Measurements from ENCODE around the gene SUPT3H.

Gene SUPT3H

GRCh38 chr6:44859901-44860410 lies 517.8 kb downstream of the SUPT3H start:
- no peak overlapping the region for H3K4me3 ChIP-seq (ENCODE audit: low read depth, low read length)
- no peak for DNase-seq (ENCODE audit: low read depth)
- no peak for TF ChIP-seq MYC (IDR thresholded peaks at IDR 0.05; ENCODE audit: low read depth, low read length)

DNA sequence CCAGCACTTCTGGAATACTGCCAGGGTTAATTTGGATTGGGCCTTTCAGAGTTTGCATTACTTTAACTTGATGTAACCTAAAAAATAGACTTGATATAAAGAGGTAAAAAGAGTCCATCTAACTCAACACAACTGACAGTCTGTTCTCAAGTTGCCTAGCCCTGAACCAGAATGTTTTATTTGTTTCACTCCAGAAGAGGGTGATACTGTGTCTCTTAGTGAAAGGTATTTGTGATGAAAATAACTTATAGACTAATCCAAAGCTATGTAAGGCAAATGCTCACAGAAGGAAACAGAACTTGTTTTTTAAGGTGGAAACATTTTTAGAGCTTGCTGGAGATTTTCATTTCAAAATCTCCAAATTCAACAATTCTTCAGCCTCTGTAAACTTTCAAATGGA lies 518.7 kb downstream of the SUPT3H start:
- no peak for TF ChIP-seq POLR2A (IDR thresholded peaks at IDR 0.05; ENCODE audit: extremely low read depth, insufficient read length)
- TF ChIP-seq, protein P1, sequence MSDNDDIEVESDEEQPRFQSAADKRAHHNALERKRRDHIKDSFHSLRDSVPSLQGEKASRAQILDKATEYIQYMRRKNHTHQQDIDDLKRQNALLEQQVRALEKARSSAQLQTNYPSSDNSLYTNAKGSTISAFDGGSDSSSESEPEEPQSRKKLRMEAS (IDR thresholded peaks at IDR 0.05; ENCODE audit: low read depth, low read length): no peak
- no peak for TF ChIP-seq CTCF (IDR thresholded peaks at IDR 0.05; ENCODE audit: low read depth, low read length)
- H3K4me3 ChIP-seq (ENCODE audit: low read depth, low read length): no peak overlapping the region
- DNase-seq (ENCODE audit: low read depth): no peak

GRCh38 chr6:44856479-44856878 lies 521.3 kb downstream of the SUPT3H start:
- TF ChIP-seq CTCF (IDR thresholded peaks at IDR 0.05; ENCODE audit: low read depth, low read length) (no peak), POLR2A (IDR thresholded peaks at IDR 0.05; ENCODE audit: extremely low read depth, insufficient read length) (no peak), MYC (IDR thresholded peaks at IDR 0.05; ENCODE audit: low read depth, low read length) (no peak)
- TF ChIP-seq, protein P1 (IDR thresholded peaks at IDR 0.05; ENCODE audit: low read depth, low read length): no peak
- no peak for DNase-seq (ENCODE audit: low read depth)
- no peak overlapping the region for H3K4me3 ChIP-seq (ENCODE audit: low read depth, low read length)

GRCh38 chr6:44855562-44856411 lies 521.9 kb downstream of the SUPT3H start:
- DNase-seq (ENCODE audit: low read depth): peak; percentile 10
- no peak overlapping the region for H3K4me3 ChIP-seq (ENCODE audit: low read depth, low read length)
- TF ChIP-seq CTCF (IDR thresholded peaks at IDR 0.05; ENCODE audit: low read depth, low read length) (no peak), POLR2A (IDR thresholded peaks at IDR 0.05; ENCODE audit: extremely low read depth, insufficient read length) (no peak), MYC (IDR thresholded peaks at IDR 0.05; ENCODE audit: low read depth, low read length) (no peak)

DNA sequence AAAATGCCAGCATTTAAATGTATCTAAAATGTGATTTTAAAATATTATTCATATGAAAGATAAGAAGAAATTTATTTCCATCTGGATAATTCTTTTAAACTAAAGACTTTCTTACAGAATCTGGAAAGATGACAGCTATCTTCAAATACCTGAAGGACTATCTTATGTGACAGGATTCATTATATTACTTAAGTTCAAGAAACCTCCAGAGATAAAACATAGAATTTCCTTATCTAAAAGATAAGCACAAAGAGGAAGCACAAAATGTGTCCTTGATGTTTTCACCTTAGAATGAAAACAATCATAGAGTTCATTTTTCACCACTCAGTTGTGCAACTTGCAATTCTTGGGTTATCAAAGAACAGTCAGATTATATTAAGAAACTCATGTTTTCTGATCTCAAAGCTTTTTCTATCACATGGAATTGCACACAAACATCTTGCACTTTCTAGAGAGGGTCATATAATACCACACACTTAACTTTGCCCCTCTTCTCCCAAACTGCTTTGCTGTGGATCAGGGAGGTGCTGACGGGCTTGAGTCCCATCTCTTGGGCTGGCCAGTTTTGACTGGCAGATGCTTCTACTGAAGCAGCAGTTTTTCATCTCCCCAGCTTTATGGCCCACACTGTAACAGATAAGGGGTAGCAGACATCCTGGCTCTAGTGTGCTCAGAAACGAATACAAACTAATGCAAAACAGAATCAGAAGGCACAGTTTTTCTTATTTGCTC lies 522.9 kb downstream of the SUPT3H start:
- TF ChIP-seq MYC (IDR thresholded peaks at IDR 0.05; ENCODE audit: low read depth, low read length): no peak
- no peak for TF ChIP-seq CTCF (IDR thresholded peaks at IDR 0.05; ENCODE audit: low read depth, low read length)
- TF ChIP-seq, protein P1 (IDR thresholded peaks at IDR 0.05; ENCODE audit: low read depth, low read length): no peak
- TF ChIP-seq POLR2A (IDR thresholded peaks at IDR 0.05; ENCODE audit: extremely low read depth, insufficient read length): no peak
- no peak overlapping the region for H3K4me3 ChIP-seq (ENCODE audit: low read depth, low read length)
- no peak for DNase-seq (ENCODE audit: low read depth)

- DNase-seq (ENCODE audit: low read depth): no peak
- no peak overlapping the region for H3K4me3 ChIP-seq (ENCODE audit: low read depth, low read length)
- TF ChIP-seq CTCF (IDR thresholded peaks at IDR 0.05; ENCODE audit: low read depth, low read length): no peak
- TF ChIP-seq POLR2A (IDR thresholded peaks at IDR 0.05; ENCODE audit: extremely low read depth, insufficient read length): no peak
- no peak for TF ChIP-seq MYC (IDR thresholded peaks at IDR 0.05; ENCODE audit: low read depth, low read length)
- TF ChIP-seq, protein P1 (IDR thresholded peaks at IDR 0.05; ENCODE audit: low read depth, low read length): no peak
These were observed 526.6 kb downstream of the SUPT3H start for GRCh38 chr6:44851176-44851575.
